Astrocyte of the cerebellum (primary cell): Measurements from ENCODE around the gene RIPK1.
"Not testable (repeated sequence)": the region's sequence is repeated elsewhere in the genome, so short reads cannot be mapped to it uniquely, and the experiment has no call there.

ENCODE experiments used
- DNase-seq: peaks from one replicate; pipeline ENCODE4 v3.0.0-alpha.2; 2011; ENCODE audit warnings: low read depth
- H3K4me3 ChIP-seq: 2 replicates; pipeline ENCODE4 v1.5.1; 2011; ENCODE audit warnings: mild to moderate bottlenecking, low read depth, low read length, moderate library complexity
- CTCF ChIP-seq: IDR thresholded peaks from 2 replicates; pipeline ENCODE4 v1.5.1; 2012; ENCODE audit warnings: low read length, low read depth, moderate library complexity, mild to moderate bottlenecking; ENCODE audit errors: missing control alignments
- in situ Hi-C: cut with HindIII; loops from 2 replicates; pipeline ENCODE4 v1.10.0; 2017; ENCODE audit warnings: low sequenced_read_pairs

Gene RIPK1

GRCh38 chr6:3026791-3027626 lies 41.3 kb upstream of the RIPK1 start:
- no peak overlapping the region for H3K4me3 ChIP-seq
- in situ Hi-C loops: no loop called here
- no peak for TF ChIP-seq CTCF
- DNase-seq: no peak

- DNase-seq, in situ Hi-C loops, H3K4me3 ChIP-seq: not testable (repeated sequence)
Measured at GRCh38 chr6:3028156-3028555, 40.1 kb upstream of the RIPK1 start.

- no peak overlapping the region for H3K4me3 ChIP-seq
- no peak for DNase-seq
- TF ChIP-seq CTCF: no peak
- in situ Hi-C loops: no loop called here
Measured at GRCh38 chr6:3031857-3032640, 36.2 kb upstream of the RIPK1 start.

- in situ Hi-C loops: no loop called here
- TF ChIP-seq CTCF: no peak
- DNase-seq: no peak
- no peak overlapping the region for H3K4me3 ChIP-seq
Measured at GRCh38 chr6:3032986-3033385, 35.3 kb upstream of the RIPK1 start.

- DNase-seq: no peak
- in situ Hi-C loops: no loop called here
- H3K4me3 ChIP-seq: no peak overlapping the region
- TF ChIP-seq CTCF: no peak
Measured at GRCh38 chr6:3033652-3034051, 34.6 kb upstream of the RIPK1 start.

GRCh38 chr6:3035397-3035796 lies 32.9 kb upstream of the RIPK1 start:
- DNase-seq: no peak
- H3K4me3 ChIP-seq: no peak overlapping the region
- no peak for TF ChIP-seq CTCF
- in situ Hi-C loops: no loop called here
